CMK (cell line): ENCODE measurements around the gene DNAJB8.
A peak's percentile ranks its signal among the peaks of the same experiment; 100 is the strongest.

Experiments used
- DNase-seq: peaks from one replicate; pipeline ENCODE4 v3.0.0-alpha.2; 2010; ENCODE audit warnings: low read depth

Gene DNAJB8

DNA sequence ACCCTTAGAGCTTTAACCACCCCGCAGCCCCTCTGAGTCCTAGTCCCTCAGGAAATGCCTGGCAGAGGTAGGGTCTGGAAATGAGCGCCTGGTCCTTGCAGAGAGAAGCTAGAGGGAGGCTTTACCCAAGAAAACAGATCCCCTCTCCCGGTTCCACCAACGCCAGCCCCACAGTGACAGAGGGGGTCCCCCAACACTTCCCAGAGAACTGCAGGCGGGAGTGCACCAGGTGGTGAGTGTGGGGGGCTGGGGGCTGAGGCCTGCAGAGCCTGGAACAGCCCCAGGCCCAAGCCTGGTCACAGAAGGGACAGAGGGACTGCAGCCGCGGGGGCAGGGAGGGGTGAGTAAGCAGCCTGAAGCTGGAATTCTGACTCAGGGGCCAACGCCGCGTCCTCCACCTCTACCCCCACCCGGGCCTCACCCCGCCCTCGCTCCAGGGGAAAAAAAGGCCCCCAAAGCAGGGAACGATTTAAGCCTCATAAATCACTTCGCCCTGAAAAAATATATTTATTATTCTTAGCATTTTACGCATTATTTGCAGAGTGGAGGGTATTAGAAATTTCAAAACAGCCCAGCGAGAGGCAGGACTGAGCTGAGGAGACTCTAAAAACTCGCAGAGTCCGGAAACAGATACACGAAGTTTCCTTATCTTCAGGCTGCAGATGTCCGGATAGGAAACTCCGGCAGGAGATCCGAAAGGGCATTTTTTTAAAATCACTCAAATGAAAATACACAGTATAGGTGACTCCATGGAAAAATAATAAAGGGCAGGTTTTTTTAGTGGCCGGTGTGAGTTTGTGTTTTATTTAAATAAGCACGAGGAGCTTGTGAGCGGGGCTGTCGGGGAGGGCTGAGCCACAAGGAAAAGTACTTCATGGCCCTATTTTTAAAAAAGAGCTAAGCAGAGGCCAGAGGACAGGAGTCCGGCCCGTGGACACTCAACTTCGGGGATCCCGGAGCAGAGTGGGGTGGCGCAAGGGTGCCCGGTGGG, 16.3 kb upstream of the DNAJB8 start:
- DNase-seq: peak; percentile 59

DNA sequence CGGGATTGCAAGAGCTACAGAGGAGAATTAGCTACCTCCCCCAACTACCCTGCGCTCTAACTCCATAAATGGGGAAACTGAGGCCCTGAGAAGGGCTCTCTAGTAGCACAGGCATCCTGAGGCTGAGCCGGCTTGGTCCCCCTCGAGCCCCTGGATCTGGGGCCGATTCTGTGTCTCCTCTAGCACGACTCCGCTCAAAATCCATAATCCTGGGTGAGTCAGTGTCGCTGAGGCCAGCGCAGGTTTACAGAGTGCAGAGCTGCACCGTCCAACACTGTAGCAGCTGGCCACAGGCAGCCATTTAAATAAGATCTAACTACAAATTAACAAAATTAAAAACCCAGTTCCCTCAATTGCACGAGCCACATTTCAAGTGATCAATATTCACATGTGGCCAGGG, 15.5 kb upstream of the DNAJB8 start:
- DNase-seq: no peak

DNA sequence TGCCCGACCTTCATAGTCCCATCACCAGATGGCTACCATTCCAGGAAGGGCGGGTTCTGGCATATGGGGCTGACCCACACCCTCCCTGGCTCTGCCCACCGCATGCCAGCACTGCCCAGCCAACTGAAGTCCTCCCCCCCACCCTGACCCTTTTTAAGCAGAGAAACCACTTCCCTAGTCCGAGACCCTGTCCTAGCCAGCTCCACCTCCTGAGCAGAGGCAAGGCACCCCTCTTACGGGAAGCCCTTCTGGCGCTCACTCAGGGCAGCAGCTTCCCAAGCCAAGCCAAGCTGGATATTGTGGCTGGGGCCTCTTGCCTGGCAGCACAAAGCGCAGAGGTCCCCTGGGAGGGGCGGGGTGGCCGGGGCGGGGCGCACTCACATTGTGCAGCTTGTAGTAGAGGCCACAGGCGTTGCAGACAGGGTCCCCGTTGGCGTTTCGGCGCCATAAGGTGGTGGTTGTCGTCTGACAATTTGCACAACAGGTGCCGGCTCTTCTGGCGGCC, 14.8 kb upstream of the DNAJB8 start:
- DNase-seq: peak; percentile 35

DNA sequence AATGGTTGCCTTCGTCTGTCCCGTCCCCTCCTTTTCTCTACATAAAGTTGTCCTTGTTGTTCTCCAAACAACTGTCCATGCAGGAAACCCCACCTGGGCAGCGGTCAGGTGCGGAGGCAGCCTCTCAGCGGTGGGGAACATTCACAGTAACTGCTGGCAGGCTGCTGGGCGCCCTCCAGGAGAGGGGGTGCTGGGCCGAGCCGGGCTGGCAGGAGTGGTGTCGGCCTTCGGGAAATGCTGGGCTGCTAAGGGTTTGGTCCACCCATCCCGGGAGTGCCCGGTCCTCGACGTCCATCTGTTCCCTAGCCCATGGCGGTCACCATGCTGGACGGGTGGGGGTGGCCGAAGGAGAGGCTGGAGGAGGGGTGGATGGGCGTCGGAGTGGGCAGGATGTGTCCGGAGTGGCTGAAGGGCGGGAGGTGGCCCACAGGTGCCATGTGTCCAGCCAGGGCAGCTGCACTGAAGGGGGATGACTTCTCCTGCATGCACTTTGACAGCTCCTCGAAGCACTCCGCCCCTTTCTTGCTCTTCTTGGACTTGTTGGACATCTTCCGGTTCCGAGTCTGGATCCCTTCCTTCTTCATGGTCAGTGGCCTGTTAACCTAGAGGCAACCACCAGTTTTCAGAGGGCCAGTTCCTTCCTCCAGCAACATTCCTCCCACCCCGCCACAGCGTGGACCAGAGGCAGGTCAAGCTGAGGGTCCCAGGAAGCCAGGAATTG, 14.2 kb upstream of the DNAJB8 start:
- DNase-seq: peak; percentile 49

DNA sequence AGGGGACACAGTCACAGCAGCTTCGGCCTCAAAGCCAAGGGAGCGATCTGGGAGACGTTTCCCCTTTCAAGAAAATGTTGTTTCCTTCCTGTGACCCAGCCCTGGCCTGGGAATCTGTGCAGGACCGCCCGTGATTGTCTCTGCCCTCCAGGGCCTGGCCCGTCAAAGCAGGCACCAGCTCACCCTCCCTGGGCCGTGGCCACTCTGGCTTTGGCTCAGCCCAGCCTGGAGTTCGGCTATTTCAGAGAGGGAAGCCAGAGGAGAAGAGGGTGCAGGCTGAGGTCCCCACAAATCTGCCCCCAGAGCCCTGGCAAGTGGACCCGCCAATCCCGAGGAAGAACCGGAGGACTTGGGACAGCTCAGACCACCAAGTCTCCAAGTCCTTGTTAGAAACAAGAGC, 13.6 kb upstream of the DNAJB8 start:
- no peak for DNase-seq

DNA sequence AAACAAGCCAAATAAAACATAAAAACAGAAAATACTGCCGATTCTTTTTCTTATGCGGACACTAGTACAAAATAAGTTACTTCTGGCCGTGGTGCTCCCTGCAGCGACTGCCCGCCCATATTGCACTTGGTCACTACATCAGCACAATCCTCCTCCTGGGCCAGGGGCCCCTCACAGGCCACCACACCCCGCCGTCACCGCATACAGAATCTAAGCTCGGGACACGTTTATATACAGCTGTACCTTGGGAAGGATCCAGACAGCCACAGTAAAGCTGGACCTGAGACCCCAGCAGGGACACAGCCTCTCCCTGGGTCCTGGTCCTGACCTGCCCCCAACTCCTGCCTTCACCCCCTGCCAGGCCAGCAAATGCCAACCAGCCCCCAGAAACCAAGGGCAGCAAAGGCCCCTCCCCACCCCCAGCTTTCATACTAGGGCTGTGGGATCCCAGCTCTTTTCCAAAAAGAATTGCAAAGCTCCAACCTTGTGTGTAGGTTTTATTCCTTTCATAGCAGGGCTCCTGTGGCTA, 12.9 kb upstream of the DNAJB8 start:
- no peak for DNase-seq

DNA sequence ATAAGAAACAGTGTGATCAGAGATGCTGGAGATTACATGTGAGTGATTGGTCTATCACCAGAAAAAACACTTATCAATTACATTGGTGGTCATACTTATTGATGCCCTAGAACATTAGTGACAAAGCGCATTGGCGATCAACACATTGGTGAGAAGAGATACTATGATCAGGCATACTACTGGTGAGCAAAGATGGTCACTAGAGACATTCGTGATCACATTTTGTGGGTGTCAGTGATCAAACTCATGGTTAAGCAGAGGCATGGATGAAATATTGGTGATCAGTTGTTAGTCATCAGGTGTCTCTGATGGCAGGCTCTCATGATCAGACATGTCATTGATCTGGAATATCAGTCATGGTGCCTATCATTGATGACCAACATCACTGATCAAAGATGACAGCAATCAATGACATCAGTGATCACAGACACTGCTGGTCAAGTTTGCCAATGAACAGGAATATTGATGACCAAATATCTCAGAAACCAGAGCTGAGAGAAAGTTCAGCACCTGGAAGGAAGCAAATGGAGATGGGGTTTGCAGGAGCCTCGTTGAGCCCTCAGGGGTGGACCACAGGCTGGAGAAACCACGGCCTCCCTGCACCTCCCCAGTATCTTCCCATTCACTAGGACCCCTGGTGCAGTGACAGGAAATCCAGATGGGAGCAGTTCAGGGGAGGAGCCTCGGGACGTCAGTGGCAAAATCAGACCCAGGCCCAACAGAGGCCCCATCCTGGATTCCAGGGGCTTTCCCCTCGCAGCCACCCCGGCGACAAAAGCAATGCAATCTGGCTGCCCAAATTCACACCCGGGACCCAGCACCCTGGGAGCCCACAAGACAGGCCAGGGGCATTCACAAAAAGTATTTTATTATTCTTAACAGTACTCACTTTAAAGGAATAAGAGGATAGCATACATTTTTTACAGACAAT, 12.2 kb upstream of the DNAJB8 start:
- DNase-seq: no peak

DNA sequence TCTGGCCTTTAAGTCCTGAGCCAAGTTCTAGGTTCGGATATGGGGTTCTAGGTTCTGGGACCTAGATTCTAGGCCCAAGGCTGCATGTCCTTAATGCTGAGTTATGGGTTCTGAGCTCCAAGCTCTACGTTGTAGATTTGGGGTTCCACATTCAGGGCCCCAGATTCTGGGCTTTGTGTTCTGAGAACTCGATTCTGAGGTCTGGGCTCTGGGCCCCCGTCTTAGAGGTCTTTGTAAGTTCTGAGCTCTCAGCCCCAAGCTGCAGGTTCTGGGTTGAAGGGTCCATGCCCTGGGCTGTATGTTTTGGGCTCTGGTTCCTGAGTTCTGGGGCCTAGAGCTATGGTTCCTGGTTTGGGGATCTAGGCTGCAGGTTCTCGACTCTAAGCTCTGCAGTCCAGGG, 10.0 kb upstream of the DNAJB8 start:
- no peak for DNase-seq

DNA sequence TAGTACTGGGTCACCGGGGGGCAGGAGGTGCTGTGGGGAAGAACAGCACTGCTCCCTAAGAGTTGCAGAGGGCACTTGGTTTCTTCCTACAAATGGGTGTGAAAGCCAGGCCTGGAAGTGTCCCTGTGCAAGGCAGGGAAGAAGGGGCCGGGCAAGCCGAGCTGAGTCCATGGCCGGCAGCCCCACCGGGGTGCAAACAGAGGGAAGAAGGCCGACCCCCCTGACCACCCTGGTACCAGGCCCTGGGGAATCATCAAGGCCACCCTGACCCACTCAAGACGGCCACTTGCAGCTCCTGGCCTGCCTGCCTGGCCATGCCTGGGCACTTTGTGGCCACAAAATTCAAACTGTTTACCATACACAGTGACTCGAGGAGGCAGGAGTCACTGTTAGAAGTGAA, 8.7 kb upstream of the DNAJB8 start:
- no peak for DNase-seq

DNA sequence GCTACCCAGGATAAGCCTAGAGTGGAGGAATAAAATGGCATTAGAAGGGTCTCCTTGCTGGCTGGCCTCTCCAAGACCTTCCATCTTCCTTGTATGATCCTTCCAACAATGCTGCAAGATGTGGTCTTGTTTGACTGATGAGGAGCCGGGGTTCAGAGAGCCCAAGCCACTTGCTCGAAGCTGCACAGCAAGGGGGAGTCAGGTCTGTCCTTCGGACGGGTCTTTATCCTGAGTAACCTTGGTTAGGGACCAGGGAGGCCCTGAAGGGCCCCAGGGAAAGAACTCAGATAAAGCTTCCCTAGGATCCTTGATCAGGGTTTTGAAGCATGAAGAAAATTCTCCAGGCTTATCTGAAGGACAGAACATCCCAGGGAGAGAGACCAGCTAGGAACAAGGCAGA, 7.0 kb upstream of the DNAJB8 start:
- DNase-seq: no peak

DNA sequence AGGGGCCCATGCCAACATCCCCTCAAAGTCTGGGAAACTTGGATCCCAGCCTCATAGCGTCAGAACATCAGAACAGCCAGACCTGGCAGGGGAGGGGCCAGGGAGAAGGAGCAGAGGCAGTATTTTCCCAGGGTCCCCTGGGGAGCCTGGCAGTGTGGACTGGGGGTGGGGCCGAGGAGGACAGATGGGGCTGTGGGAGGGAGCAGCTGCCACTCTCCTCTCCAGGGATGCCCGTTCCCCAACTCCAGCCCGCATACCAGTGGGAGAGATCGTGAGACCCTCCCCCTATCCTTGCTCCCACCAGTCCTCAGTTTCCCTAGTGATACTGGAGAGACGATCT, 6.5 kb upstream of the DNAJB8 start:
- DNase-seq: no peak

DNA sequence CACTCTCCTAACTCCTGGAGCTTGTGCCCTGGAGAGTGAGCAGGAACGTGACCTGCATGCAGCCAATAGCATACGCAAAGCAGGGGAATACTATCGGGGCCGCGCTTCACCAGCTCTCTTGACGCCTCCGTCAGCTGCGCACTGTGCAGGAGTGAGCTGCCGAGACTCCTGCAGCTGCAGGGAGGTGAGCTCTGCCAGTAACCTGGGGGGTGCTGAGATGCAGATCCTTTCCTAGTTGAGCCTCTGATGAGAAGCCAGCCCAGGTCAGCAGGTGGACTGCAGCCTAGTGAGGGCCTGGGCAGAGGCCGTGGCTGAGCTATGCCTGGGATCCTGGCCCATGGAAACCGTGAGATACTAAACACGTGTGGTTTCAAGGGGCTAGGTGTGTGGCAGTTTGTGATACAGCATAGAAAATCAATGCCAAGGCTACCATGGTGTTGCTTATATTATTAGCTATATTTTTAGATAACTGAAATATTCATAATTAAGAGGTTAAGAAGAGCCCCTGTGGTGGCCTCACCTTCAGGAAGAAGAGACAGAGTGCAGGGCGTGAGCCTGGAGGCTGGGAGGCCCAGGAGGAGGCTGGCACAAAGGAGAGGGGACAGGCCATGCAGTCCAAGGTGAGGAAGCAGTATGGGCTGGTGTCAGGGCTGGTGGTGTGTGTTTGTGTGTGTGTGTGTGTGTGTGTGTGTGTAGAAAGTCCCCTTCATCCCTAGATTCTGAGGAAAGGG, 5.9 kb upstream of the DNAJB8 start:
- no peak for DNase-seq

DNA sequence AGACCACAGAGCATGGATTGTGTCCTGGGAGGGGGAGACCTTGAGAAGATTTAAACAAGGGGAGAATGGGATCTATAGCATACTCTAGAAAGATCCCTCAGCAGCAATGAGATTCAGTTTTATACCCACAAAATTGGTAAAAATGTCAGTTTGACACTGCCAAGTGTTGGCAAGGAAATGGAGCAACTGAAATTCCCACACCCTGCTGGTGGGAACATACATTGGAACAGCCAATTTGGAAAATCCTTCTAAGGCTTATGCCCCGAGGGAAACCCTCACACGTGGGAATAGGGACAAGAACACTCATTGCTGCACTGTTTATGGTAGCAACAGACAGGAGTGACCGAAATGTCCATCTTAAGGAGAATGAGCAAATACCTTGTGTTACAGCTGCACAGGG, 5.0 kb upstream of the DNAJB8 start:
- DNase-seq: no peak

DNA sequence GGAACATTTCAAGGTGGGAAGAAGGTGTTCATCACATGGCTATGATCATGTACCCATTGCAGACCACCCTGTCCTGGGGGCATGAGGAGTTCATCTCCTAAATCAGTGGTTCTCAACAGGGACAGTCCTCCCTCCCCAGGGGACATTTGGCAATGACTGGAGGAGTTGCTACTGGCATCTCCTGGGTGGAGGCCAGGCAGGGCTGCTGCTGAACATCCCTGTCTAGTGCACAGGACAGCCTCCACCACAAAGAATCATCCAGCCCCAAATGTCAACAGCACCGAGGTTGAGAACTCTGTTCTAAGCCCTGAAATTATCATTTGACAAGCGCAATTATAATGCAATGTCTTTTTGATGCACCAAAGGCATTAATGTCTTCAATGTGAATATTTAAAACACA, 4.4 kb upstream of the DNAJB8 start:
- DNase-seq: no peak

DNA sequence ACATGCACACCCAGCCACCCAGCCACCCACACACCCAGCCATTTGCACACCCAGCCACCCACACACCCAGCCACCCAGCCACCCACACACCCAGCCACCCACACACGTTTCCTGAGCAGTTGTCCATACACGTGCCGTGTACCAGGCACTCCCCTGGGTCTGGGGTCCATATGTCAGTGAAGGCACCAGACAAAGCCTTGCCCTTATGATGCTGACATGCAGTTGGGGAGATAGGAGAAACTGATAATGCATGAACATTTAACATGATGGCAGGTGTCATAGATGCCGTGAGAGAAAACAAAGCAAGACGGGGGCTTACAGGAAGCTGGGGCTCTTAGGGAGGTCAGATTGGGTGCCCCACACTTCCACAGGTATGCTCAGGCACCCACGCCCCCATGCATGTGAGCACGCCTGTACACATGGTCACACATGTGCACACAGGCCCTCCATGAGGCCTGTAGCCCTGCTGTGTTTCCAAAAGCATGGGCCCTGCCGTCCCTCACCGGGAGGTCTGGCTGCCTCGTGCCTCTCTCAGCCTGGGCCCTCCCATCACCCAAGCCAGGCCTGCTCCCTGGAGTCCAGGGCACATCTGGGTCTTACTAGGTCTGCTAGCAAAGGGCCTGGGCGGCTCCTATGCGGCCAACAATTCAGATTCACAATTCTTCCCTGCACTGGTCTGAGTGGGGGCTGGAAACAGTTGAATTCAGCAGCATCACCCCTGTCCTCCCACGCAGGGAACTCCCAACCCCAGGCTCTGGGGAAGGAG, 3.6 kb upstream of the DNAJB8 start:
- DNase-seq: no peak

DNA sequence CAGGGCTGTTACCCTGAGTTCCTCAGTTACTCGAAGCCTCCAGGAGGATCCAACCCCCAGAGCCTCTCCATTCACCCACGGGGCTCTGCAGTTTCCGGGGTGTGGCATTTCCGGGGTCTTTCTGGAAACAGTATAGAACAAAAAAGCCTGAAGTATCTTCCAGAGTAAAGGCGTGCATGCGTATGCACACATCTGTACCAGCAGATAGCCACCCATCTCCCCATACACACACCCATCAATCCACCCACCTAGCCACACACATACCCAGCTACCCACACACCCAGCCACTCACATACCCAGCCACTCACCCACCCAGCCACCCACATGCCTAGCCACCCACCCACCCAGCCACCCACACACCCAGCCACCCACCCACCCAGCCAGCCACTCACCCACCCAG, 2.9 kb upstream of the DNAJB8 start:
- no peak for DNase-seq

DNA sequence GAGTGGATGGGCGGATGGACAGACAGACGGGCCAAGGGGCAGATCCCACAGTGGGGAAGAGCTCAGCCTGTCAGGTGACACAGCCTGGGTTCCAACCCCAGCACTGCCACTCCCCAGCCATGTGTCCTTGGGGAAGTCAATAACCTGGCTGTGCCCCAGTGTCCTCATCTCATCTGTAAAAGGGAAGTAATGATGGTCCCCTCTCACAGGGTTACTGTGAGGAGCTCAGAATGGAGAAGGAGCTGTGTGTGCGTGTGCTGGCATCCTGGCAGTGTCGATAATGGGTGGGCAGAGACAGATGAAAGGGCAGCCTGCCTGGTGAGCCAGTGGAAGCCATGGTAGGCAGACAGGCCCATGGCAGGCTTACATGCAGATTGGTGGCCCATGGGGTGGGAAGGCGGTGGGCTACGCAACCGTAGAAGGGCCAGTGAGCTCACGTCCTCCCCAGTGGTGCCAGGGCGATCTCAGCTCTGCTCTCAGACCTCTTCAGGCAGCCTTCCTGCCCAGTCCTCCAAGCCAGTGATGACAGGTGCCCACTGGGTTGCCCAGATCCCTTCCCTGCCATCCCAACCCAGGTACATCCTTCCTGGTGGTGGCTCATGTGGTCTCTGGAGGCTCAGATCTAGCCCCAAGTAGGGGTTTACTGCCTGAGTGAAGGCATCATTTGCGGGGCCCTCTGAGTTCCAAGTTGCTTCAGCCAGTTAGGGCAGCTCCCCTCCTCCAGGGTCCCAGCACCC, 2.3 kb upstream of the DNAJB8 start:
- DNase-seq: no peak

DNA sequence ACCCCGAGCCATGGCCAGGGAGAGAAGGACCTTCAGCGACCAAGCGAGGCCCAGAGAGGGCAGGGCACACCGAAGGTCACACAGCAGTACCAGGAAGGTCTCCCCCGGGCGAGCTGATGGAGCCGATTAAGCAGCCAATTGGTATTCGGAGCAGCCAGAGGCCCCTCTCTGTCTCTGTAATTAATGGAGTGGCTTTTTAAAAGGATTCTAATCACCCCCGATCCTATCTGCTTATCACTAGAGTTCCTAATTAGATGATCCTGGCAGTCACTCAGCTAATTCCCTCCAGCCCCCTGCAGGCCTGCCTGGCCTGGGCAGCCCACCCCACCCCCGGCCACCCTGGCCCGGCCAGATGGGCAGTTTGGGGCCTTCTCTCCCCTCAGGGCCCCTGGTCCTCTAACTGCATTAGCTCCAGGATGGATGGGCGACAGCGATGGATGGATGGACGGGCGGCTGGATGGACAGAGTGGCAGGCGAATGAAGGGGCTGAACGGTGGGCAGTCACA, 1.6 kb upstream of the DNAJB8 start:
- no peak for DNase-seq

DNA sequence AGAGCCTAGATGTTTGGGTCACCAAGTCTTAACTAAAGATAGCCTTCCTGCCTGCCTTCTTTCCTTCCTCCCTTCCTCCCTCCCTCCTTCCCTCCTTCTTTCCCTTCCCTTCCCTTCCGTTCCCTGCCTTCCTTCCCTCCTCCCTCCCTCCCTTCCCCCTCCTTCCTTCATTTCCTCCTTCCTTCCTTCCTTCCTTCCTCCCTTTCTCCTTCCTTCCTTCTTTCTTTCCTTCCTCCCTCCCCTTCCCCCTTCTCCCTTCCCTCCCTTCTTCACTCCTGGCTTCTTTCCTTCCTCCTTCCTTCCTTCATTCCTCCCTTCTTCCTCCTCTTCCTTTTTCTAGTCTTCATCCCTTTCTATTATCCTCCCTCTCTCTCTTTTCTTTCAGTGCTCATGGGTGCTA, 2.0 kb downstream of the DNAJB8 start:
- DNase-seq: no peak

DNA sequence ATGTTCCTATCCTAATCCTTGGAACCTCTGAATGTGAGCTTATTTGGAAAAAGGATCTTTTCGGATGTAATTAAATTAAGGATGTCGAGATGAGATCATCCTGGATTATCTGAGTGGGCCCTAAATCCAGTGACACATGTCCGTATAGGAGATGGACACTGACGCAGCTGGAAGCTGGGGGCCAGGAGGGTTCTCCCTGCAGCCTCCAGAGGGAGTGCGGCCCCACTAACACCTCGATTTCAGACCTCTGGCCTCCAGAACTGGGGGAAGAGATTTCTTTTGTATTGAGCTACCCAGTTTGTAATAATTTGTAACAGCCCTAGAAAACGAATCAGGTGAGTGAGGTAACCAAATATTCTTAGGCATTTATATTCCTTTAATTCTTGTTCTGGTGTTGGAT, 2.5 kb downstream of the DNAJB8 start:
- DNase-seq: no peak
